Measurements from ENCODE around the gene CELF1. TPM values are rescaled to one million over a fixed set of nuclear protein-coding genes. Genes with fewer than 3 reads are reported as not detected.

CELF1 gene
- polyA plus RNA-seq, 1 donor from 2014 or later, result 209 TPM

DNA sequence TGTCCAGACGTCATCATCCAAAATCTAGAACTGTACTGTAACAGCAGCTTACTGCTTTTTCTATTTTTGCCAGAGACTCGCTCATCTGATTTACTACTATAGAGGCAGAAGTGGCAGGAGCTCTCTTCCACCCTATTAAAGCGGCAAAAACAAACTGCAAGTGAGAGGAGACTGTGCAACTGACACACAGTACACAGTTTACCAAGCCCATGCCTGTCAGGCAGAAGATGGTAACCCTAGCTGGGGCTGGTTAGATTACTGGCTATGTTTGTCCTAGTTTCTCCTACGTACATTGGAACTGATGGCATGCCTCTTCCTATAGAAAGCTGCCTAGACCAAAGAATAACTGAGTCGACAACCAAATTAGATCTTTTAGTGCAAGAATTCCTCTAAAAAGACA lies 51.8 kb downstream of the CELF1 start:
- no peaks in the 10 kb centered on the region for H3F3A ChIP-seq (ENCODE audit: insufficient read depth, low read length, poor library complexity, severe bottlenecking)
- no peaks in the 10 kb centered on the region for H3K9me3 ChIP-seq (ENCODE audit: low read length)
- H3K79me2 ChIP-seq (replicated peaks; ENCODE audit: insufficient read depth, low read length), result peaks cover 68% of the 10 kb centered on the region
- H2AFZ ChIP-seq (ENCODE audit: low read depth, low read length), result no peak overlapping the region
- no peaks in the 10 kb centered on the region for H4K20me1 ChIP-seq (ENCODE audit: insufficient read depth)
- peaks cover 3% of the 10 kb centered on the region for H3K36me3 ChIP-seq (ENCODE audit: insufficient read depth, low read length)
- H3K4me3 ChIP-seq (ENCODE audit: low read length), result no peak overlapping the region
- H3K27ac ChIP-seq (ENCODE audit: low read length), result no peak overlapping the region
- H3K9me2 ChIP-seq (ENCODE audit: insufficient read depth, low read length), result no peaks in the 10 kb centered on the region
- no peak overlapping the region for H3K4me2 ChIP-seq (ENCODE audit: low read length)
- no peak overlapping the region for H3K9ac ChIP-seq (ENCODE audit: low read length)
- no peaks in the 10 kb centered on the region for H3K27me3 ChIP-seq (ENCODE audit: insufficient read depth, low read depth, low read length)
- TF ChIP-seq EP300 (conservative IDR thresholded peaks at IDR 0.05; ENCODE audit: poor library complexity, severe bottlenecking) (no peak), RAD21 (conservative IDR thresholded peaks at IDR 0.05) (no peak), MXI1 (conservative IDR thresholded peaks at IDR 0.05; ENCODE audit: poor library complexity, severe bottlenecking) (no peak), TAF1 (IDR thresholded peaks at IDR 0.05; ENCODE audit: low read depth) (no peak), POLR2AphosphoS5 (IDR thresholded peaks at IDR 0.05) (no peak), SMC3 (conservative IDR thresholded peaks at IDR 0.05; ENCODE audit: poor library complexity) (no peak), EZH2 (IDR thresholded peaks at IDR 0.05; ENCODE audit: borderline replicate concordance, insufficient read depth, low read length, poor library complexity, severe bottlenecking) (no peak), CTCF (IDR thresholded peaks at IDR 0.05; ENCODE audit: poor library complexity, severe bottlenecking) (no peak)
- TF ChIP-seq, protein P1, sequence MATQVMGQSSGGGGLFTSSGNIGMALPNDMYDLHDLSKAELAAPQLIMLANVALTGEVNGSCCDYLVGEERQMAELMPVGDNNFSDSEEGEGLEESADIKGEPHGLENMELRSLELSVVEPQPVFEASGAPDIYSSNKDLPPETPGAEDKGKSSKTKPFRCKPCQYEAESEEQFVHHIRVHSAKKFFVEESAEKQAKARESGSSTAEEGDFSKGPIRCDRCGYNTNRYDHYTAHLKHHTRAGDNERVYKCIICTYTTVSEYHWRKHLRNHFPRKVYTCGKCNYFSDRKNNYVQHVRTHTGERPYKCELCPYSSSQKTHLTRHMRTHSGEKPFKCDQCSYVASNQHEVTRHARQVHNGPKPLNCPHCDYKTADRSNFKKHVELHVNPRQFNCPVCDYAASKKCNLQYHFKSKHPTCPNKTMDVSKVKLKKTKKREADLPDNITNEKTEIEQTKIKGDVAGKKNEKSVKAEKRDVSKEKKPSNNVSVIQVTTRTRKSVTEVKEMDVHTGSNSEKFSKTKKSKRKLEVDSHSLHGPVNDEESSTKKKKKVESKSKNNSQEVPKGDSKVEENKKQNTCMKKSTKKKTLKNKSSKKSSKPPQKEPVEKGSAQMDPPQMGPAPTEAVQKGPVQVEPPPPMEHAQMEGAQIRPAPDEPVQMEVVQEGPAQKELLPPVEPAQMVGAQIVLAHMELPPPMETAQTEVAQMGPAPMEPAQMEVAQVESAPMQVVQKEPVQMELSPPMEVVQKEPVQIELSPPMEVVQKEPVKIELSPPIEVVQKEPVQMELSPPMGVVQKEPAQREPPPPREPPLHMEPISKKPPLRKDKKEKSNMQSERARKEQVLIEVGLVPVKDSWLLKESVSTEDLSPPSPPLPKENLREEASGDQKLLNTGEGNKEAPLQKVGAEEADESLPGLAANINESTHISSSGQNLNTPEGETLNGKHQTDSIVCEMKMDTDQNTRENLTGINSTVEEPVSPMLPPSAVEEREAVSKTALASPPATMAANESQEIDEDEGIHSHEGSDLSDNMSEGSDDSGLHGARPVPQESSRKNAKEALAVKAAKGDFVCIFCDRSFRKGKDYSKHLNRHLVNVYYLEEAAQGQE (IDR thresholded peaks at IDR 0.05; ENCODE audit: borderline replicate concordance), result no peak

- H3K36me3 ChIP-seq (ENCODE audit: insufficient read depth, low read length), result peaks cover 3% of the 10 kb centered on the region
- H3F3A ChIP-seq (ENCODE audit: insufficient read depth, low read length, poor library complexity, severe bottlenecking), result no peaks in the 10 kb centered on the region
- H3K4me3 ChIP-seq (ENCODE audit: low read length), result no peak overlapping the region
- no peaks in the 10 kb centered on the region for H4K20me1 ChIP-seq (ENCODE audit: insufficient read depth)
- H3K27me3 ChIP-seq (ENCODE audit: insufficient read depth, low read depth, low read length), result no peaks in the 10 kb centered on the region
- H2AFZ ChIP-seq (ENCODE audit: low read depth, low read length), result no peak overlapping the region
- H3K4me2 ChIP-seq (ENCODE audit: low read length), result no peak overlapping the region
- H3K79me2 ChIP-seq (replicated peaks; ENCODE audit: insufficient read depth, low read length), result peaks cover 68% of the 10 kb centered on the region
- H3K9me3 ChIP-seq (ENCODE audit: low read length), result no peaks in the 10 kb centered on the region
- H3K27ac ChIP-seq (ENCODE audit: low read length), result no peak overlapping the region
- no peaks in the 10 kb centered on the region for H3K9me2 ChIP-seq (ENCODE audit: insufficient read depth, low read length)
- TF ChIP-seq TAF1 (IDR thresholded peaks at IDR 0.05; ENCODE audit: low read depth), result no peak
- no peak for TF ChIP-seq SMC3 (conservative IDR thresholded peaks at IDR 0.05; ENCODE audit: poor library complexity)
- no peak for TF ChIP-seq EP300 (conservative IDR thresholded peaks at IDR 0.05; ENCODE audit: poor library complexity, severe bottlenecking)
- TF ChIP-seq RAD21 (conservative IDR thresholded peaks at IDR 0.05), result no peak
- TF ChIP-seq EZH2 (IDR thresholded peaks at IDR 0.05; ENCODE audit: borderline replicate concordance, insufficient read depth, low read length, poor library complexity, severe bottlenecking), result no peak
- TF ChIP-seq MXI1 (conservative IDR thresholded peaks at IDR 0.05; ENCODE audit: poor library complexity, severe bottlenecking), result no peak
- no peak for TF ChIP-seq POLR2AphosphoS5 (IDR thresholded peaks at IDR 0.05)
- no peak for TF ChIP-seq CTCF (IDR thresholded peaks at IDR 0.05; ENCODE audit: poor library complexity, severe bottlenecking)
- TF ChIP-seq, protein P1 (IDR thresholded peaks at IDR 0.05; ENCODE audit: borderline replicate concordance), result no peak
- no peak overlapping the region for H3K9ac ChIP-seq (ENCODE audit: low read length)
Measured at GRCh38 chr11:47500121-47500520, 52.8 kb downstream of the CELF1 start.

All from neural cell (in vitro differentiated cells).